Measurements from ENCODE around the gene EPN2.

DNA sequence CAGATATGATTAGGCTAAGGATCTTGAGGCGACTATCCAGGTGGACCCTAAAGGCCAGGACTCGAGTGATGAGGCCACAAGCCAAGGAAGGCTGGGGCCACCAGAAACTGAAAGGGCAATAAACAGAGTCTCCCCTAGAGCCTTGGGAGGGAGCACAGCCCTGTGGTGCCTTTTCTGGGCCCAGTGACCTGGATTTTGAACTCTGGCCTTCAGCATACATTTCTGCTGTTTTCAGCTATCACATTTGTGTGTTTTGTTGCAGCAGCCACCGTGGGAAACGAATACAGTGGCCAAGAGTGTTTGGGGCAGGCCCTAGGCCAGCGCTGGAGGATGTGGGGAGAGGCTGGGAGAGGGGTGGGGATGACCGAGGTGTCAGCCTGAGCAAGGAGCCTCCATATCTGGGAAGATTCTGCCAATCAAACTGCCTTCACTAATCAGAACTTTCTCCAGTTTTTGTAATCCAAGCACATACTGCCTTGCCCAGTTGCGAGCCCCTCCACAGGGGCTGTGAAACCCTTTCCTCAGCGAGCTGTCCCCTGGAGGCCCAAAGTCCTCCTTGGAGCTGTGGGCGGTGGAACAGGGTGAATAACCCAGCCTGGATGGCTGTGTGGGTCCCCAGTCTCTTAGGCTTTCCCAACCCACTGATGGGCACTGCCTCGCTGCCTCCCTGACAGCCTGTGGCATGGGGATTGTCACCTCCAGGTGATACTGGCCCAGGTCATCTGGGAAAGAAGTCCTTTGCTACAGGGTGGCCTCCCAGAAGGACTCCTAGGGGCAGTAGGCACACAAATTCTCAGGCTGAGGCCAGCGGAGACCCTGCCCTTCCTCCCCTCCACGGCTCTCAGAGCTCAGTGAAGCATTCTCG is 108.6 kb downstream of the EPN2 start:
- TF ChIP-seq EZH2 (IDR thresholded peaks at IDR 0.05; ENCODE audit: low read depth), result no peak
- TF ChIP-seq, protein P1, sequence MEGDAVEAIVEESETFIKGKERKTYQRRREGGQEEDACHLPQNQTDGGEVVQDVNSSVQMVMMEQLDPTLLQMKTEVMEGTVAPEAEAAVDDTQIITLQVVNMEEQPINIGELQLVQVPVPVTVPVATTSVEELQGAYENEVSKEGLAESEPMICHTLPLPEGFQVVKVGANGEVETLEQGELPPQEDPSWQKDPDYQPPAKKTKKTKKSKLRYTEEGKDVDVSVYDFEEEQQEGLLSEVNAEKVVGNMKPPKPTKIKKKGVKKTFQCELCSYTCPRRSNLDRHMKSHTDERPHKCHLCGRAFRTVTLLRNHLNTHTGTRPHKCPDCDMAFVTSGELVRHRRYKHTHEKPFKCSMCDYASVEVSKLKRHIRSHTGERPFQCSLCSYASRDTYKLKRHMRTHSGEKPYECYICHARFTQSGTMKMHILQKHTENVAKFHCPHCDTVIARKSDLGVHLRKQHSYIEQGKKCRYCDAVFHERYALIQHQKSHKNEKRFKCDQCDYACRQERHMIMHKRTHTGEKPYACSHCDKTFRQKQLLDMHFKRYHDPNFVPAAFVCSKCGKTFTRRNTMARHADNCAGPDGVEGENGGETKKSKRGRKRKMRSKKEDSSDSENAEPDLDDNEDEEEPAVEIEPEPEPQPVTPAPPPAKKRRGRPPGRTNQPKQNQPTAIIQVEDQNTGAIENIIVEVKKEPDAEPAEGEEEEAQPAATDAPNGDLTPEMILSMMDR (conservative IDR thresholded peaks at IDR 0.05), result no peak

Measured in PC-9 (cell line).